Prostate gland (tissue), 2 donors: Measurements from ENCODE around the gene MXI1. TPM values are rescaled to one million over a fixed set of nuclear protein-coding genes. Genes with fewer than 3 reads are reported as not detected.

Experiments used
- DNase-seq: peaks from one replicate; pipeline ENCODE4 v3.0.0-alpha.2; 2019; ENCODE audit warnings: low spot score
- H3K27ac ChIP-seq, 2 donors: fragments of 200-600 bp; sonication (generic); 2 replicates each; pipeline ENCODE4 v1.5.1; 2017 to 2019
- H3K27me3 ChIP-seq: fragments of 200-600 bp; sonication (generic); replicated peaks from 2 replicates; pipeline ENCODE4 v1.5.1; 2019; ENCODE audit not compliant: insufficient read depth
- H3K36me3 ChIP-seq, 2 donors: fragments of 200-600 bp; sonication (generic); 1 replicate in 1 of 2; 2 replicates in 1 of 2; pipeline versions ENCODE4 v1.5.1 to v1.8.1; 2017 to 2019
- H3K4me1 ChIP-seq: fragments of 200-600 bp; sonication (generic); replicated peaks from 2 replicates; pipeline ENCODE4 v1.5.1; 2019
- H3K4me3 ChIP-seq, 2 donors: fragments of 200-600 bp; sonication (generic); 2 replicates each; pipeline ENCODE4 v1.5.1; 2017 to 2019
- H3K9me3 ChIP-seq: fragments of 200-600 bp; sonication (generic); 2 replicates; pipeline ENCODE4 v1.5.1; 2017
- POLR2A ChIP-seq: fragments of 450-650 bp; IDR thresholded peaks from one replicate; pipeline ENCODE4 v1.6.1; 2016; ENCODE audit warnings: antibody characterized with exemption, mild to moderate bottlenecking
- POLR2AphosphoS5 ChIP-seq: sonication (generic); formaldehyde crosslinking; IDR thresholded peaks from one replicate; pipeline ENCODE4 v1.6.1; 2017; ENCODE audit warnings: antibody characterized with exemption
- WGBS: methylation state at CpG from one replicate; pipeline ENCODE4 v1.1.5; 2018; 5-methylcytosine and 5-hydroxymethylcytosine counted together
- intact Hi-C: fragments of 100-400 bp; cut with DNase I; formaldehyde crosslinking; loops from one replicate; pipeline ENCODE4 v1.14.2; 2022
- total RNA-seq, 2 donors: library from RNA; depleted of rRNA; stranded (reverse); fragments of >200 nt; gene quantifications; one replicate each; pipeline ENCODE4 v1.1.0, GENCODE V29; 2016
- TF ChIP-seq, protein P1 (sequence below), 4 experiments: fragments of 200-600 bp in 2 of 4; fragments of 450-650 bp in 2 of 4; sonication (generic) in 2 of 4; IDR thresholded peaks; 1 replicate in 3 of 4; 2 replicates in 1 of 4; pipeline ENCODE4 v1.5.1; 2016 to 2019; ENCODE audit warnings: antibody characterized with exemption in 4 of 4, mild to moderate bottlenecking in 2 of 4, moderate library complexity in 2 of 4

Gene MXI1
- total RNA-seq, 2 donors from 2014 or later, result 36.3 to 83.3 TPM

DNA sequence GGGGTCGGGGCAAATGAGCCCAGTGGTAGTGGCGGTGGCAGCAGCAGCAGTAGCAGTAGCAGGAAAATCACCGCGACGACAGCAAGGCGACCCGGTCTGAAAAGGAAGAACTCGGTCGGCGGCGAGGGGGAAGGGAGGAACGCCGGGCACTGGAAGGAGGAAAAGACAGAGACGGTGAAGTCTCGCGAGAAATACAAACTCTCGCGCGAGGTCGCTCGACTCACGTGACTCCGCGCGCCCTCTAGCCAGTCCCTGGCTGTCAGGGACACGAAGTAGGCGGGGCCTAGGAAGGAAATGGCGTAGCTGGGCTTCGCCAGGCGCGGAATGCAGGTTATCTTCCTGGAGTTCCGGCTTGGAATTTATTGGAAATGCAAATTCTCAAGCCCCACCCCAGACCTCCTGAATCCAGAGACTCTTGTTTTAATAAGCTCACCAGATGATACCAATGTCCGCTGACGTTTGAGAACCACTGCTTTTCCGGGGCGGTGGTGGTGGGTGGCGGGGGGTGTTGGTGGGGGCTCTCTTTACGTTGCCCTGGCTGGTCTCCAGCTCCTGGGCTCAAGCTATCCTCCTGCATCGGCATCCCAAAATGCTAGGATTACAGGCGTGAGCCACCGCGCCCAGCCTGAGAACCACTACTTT is 97.5 kb downstream of the MXI1 start, which contains the start of gene SMNDC1:
Gene SMNDC1, minus strand, starts transcription at position 141 of the 642 bp plus-strand sequence. CDS start 1,333 bp downstream, outside the sequence.
- peak within 1 kb of the TSS; percentile 88 to 89 for H3K27ac ChIP-seq
- intact Hi-C loops, result loop anchor here (1.0 to 10.0 kb wide), 4 partner anchors 168 to 610 kb away; partner anchors contain the start of genes BBIP1, SHOC2 and SMC3
- peaks cover 6% of the 10 kb centered on the region for H3K4me1 ChIP-seq
- peak; percentile 99 for DNase-seq
- H3K9me3 ChIP-seq, result no peaks in the 10 kb centered on the region
- peak within 1 kb of the TSS; percentile 60 to 95 for H3K4me3 ChIP-seq
- under 1% methylated on average over 42 of the region's 42 CpGs for WGBS
- TF ChIP-seq POLR2AphosphoS5 (peak; percentile 98), POLR2A (peak; percentile 73)
- TF ChIP-seq, protein P1, sequence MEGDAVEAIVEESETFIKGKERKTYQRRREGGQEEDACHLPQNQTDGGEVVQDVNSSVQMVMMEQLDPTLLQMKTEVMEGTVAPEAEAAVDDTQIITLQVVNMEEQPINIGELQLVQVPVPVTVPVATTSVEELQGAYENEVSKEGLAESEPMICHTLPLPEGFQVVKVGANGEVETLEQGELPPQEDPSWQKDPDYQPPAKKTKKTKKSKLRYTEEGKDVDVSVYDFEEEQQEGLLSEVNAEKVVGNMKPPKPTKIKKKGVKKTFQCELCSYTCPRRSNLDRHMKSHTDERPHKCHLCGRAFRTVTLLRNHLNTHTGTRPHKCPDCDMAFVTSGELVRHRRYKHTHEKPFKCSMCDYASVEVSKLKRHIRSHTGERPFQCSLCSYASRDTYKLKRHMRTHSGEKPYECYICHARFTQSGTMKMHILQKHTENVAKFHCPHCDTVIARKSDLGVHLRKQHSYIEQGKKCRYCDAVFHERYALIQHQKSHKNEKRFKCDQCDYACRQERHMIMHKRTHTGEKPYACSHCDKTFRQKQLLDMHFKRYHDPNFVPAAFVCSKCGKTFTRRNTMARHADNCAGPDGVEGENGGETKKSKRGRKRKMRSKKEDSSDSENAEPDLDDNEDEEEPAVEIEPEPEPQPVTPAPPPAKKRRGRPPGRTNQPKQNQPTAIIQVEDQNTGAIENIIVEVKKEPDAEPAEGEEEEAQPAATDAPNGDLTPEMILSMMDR (IDR thresholded peaks at IDR 0.05), result no peak
- H3K36me3 ChIP-seq, result no peaks in the 10 kb centered on the region
- H3K27me3 ChIP-seq, result no peaks in the 10 kb centered on the region

DNA sequence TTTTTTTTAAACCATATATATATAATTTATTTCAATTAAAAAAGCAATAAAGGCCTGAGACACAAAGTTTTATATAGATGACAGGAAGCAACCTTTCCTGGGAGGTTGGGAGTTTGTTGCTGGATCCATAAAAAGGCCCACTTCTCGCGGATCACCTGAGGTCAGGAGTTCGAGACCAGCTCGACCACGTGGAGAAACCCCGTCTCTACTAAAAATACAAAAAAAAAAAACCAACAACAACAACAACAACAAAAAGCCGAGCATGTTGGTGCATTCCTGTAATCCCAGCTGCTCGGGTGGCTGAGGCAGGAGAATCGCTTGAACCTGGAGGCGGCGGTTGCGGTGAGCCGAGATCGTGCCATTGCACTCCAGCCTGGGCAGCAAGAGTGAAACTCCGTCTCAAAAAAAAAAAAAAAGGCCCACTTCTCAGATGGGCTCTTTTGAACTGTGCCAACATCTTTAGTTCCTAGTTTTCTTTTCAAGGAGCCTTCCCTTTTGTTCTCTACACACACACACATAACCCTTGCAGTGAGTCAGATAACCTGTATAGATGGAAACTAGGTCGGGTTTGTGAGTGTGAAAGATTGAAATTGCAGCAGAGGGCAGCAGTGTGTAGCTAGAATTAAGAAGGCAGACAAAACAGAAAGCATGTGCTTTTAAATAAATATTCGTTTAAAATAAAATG is 98.5 kb downstream of the MXI1 start:
- Histone ChIP-seq H3K27me3 (no peaks in the 10 kb centered on the region), H3K27ac (peak overlapping the region; percentile 88 to 89), H3K9me3 (no peaks in the 10 kb centered on the region), H3K4me1 (peaks cover 6% of the 10 kb centered on the region), H3K4me3 (no peak overlapping the region), H3K36me3 (no peaks in the 10 kb centered on the region)
- WGBS, result 64% methylated on average over 17 of the region's 17 CpGs
- intact Hi-C loops, result loop anchor here (1.0 to 10.0 kb wide), 3 partner anchors 192 to 609 kb away; partner anchors contain the start of genes BBIP1, SHOC2 and SMC3
- DNase-seq, result peak; percentile 38
- TF ChIP-seq, protein P1 (IDR thresholded peaks at IDR 0.05), result peak in 3 of 4 experiments; percentile 16 to 77 (median 70)
- TF ChIP-seq POLR2A (no peak), POLR2AphosphoS5 (peak; percentile 43)

DNA sequence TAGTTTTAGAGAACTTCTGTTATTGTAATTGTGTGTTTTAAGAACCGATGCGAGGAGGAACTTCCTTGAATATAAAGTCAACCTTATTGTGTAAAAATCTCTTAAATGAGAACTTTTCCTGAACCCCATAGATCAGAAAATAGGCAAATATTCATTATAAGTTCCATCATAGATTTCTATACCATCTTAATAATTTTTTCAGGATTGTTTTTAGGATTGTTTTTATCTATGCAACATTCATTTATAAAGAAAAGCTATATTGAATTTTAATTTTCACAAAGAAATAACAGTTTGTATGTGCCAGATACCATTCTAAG is 99.0 kb downstream of the MXI1 start:
- TF ChIP-seq POLR2A, result no peak
- TF ChIP-seq POLR2AphosphoS5, result no peak
- TF ChIP-seq, protein P1 (IDR thresholded peaks at IDR 0.05), result no peak
- Histone ChIP-seq H3K9me3 (no peaks in the 10 kb centered on the region), H3K27ac (no peak overlapping the region), H3K4me3 (no peak overlapping the region), H3K27me3 (no peaks in the 10 kb centered on the region), H3K4me1 (peaks cover 6% of the 10 kb centered on the region), H3K36me3 (no peaks in the 10 kb centered on the region)
- no peak for DNase-seq
- WGBS, result 9% methylated on average over 2 of the region's 2 CpGs
- intact Hi-C loops, result loop anchor here (5.0 to 10.0 kb wide), 2 partner anchors 261 to 608 kb away; partner anchors contain the start of genes BBIP1, SHOC2 and SMC3

DNA sequence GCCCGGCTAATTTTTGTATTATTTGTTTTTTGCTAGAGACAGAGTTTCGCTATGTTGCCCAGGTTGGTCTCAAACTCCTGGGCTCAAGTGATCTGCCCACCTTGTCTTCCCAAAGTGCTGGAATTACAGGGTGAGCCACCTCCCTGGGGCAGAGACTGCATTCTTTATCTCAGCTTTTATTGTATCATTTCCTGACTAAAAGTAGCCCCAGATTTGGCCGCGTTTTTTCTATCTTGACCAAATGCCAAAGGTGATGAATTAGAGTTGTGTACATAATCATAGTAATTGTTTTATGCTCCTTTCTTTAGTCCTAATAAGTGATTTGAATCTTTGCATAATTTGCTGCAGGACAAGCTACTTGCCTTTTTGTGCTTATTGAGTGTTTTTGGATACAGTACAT is 100.4 kb downstream of the MXI1 start:
- DNase-seq, result no peak
- TF ChIP-seq POLR2AphosphoS5, result no peak
- TF ChIP-seq, protein P1 (IDR thresholded peaks at IDR 0.05), result no peak
- TF ChIP-seq POLR2A, result no peak
- Histone ChIP-seq H3K27me3 (no peaks in the 10 kb centered on the region), H3K27ac (no peak overlapping the region), H3K36me3 (no peaks in the 10 kb centered on the region), H3K4me3 (no peak overlapping the region), H3K4me1 (peaks cover 6% of the 10 kb centered on the region), H3K9me3 (no peaks in the 10 kb centered on the region)
- intact Hi-C loops, result loop anchor here (5.0 to 10.0 kb wide), 2 partner anchors 259 to 607 kb away; partner anchors contain the start of genes BBIP1, SHOC2 and SMC3
- WGBS, result 44% methylated on average over 4 of the region's 4 CpGs
